Ishikawa (cell line): ENCODE results near the gene GTF2F2.

Experiments used
- CEBPB ChIP-seq: IDR thresholded peaks from 2 replicates; pipeline ENCODE4 v1.6.1; 2012
- CREB1 ChIP-seq: IDR thresholded peaks from 2 replicates; pipeline ENCODE4 v1.6.1; 2012; ENCODE audit warnings: low read depth
- EGR1 ChIP-seq: IDR thresholded peaks from 2 replicates; pipeline ENCODE4 v1.6.1; 2012
- EP300 ChIP-seq: IDR thresholded peaks from 2 replicates; pipeline ENCODE4 v1.6.1; 2012; ENCODE audit warnings: borderline replicate concordance
- FOXM1 ChIP-seq: IDR thresholded peaks from 2 replicates; pipeline ENCODE4 v1.6.1; 2012; ENCODE audit warnings: low read depth, borderline replicate concordance
- MAX ChIP-seq: IDR thresholded peaks from 2 replicates; pipeline ENCODE4 v1.6.1; 2012
- NFIC ChIP-seq: IDR thresholded peaks from 2 replicates; pipeline ENCODE4 v1.6.1; 2012
- RAD21 ChIP-seq: IDR thresholded peaks from 2 replicates; pipeline ENCODE4 v1.6.1; 2012; ENCODE audit warnings: low read depth
- REST ChIP-seq: IDR thresholded peaks from 2 replicates; pipeline ENCODE4 v1.6.1; 2012; ENCODE audit warnings: low read depth, mild to moderate bottlenecking
- TAF1 ChIP-seq: IDR thresholded peaks from 2 replicates; pipeline ENCODE4 v1.6.1; 2012; ENCODE audit warnings: low read depth, mild to moderate bottlenecking
- TCF12 ChIP-seq: IDR thresholded peaks from 2 replicates; pipeline ENCODE4 v1.6.1; 2012; ENCODE audit warnings: low read depth
- TEAD4 ChIP-seq: IDR thresholded peaks from 2 replicates; pipeline ENCODE4 v1.6.1; 2012
- USF1 ChIP-seq: IDR thresholded peaks from 2 replicates; pipeline ENCODE4 v1.6.1; 2012
- YY1 ChIP-seq: IDR thresholded peaks from 2 replicates; pipeline ENCODE4 v1.6.1; 2012; ENCODE audit warnings: low read depth
- ZBTB7A ChIP-seq: IDR thresholded peaks from 2 replicates; pipeline ENCODE4 v1.6.1; 2012; ENCODE audit warnings: low read depth

Gene GTF2F2

GRCh38 chr13:45249662-45250061, 129.4 kb downstream of the GTF2F2 start:
- TF ChIP-seq TEAD4 (no peak), YY1 (no peak), RAD21 (no peak), FOXM1 (no peak), MAX (no peak), TAF1 (no peak), EGR1 (no peak), USF1 (no peak), NFIC (no peak), CREB1 (no peak), CEBPB (no peak), EP300 (no peak), ZBTB7A (no peak), TCF12 (no peak)

- no peak for TF ChIP-seq MAX
- no peak for TF ChIP-seq NFIC
- TF ChIP-seq ZBTB7A: no peak
- no peak for TF ChIP-seq EGR1
- TF ChIP-seq EP300: no peak
- TF ChIP-seq TCF12: no peak
- TF ChIP-seq TAF1: no peak
- no peak for TF ChIP-seq REST
- no peak for TF ChIP-seq CREB1
- TF ChIP-seq FOXM1: no peak
- no peak for TF ChIP-seq TEAD4
- TF ChIP-seq RAD21: no peak
These were observed 134.1 kb downstream of the GTF2F2 start for GRCh38 chr13:45254396-45254795.

GRCh38 chr13:45255247-45255987, 135.1 kb downstream of the GTF2F2 start:
- TF ChIP-seq CREB1 (no peak), EGR1 (no peak), CEBPB (no peak), TCF12 (no peak), TEAD4 (no peak), YY1 (no peak), USF1 (no peak), REST (no peak)

- TF ChIP-seq TCF12 (no peak), RAD21 (no peak), EGR1 (no peak), FOXM1 (no peak), EP300 (no peak), REST (no peak), USF1 (no peak), MAX (no peak), ZBTB7A (no peak), YY1 (no peak), CREB1 (no peak), TEAD4 (no peak), CEBPB (no peak), TAF1 (no peak)
These were observed 135.9 kb downstream of the GTF2F2 start for GRCh38 chr13:45256254-45256653.
